Mucosa of descending colon (tissue), 3 donors: ENCODE measurements around the gene CCDC14. TPM values are rescaled to one million over a fixed set of nuclear protein-coding genes. Genes with fewer than 3 reads are reported as not detected.

Experiments used
- ATAC-seq: fragments of 200-7000 bp; cut with Tn5 transposase; one replicate; pipeline ENCODE4 v1.9.1; 2020; ENCODE audit warnings: mild to moderate bottlenecking, moderate library complexity
- DNase-seq, 3 donors: peaks; one replicate each; pipeline ENCODE4 v3.0.0-alpha.2; 2020
- H3K36me3 ChIP-seq: fragments of 200-600 bp; one replicate; pipeline ENCODE4 v1.8.0; 2021; ENCODE audit warnings: low read depth, mild to moderate bottlenecking
- H3K4me1 ChIP-seq: fragments of 200-600 bp; one replicate; pipeline ENCODE4 v1.8.0; 2021; ENCODE audit warnings: low read depth, mild to moderate bottlenecking
- H3K4me3 ChIP-seq: fragments of 200-600 bp; one replicate; pipeline ENCODE4 v1.8.0; 2021; ENCODE audit warnings: mild to moderate bottlenecking
- H3K9me3 ChIP-seq: fragments of 200-600 bp; one replicate; pipeline ENCODE4 v1.8.0; 2021; ENCODE audit warnings: mild to moderate bottlenecking
- CTCF ChIP-seq: fragments of 200-600 bp; IDR thresholded peaks from one replicate; pipeline ENCODE4 v1.8.0; 2022; ENCODE audit warnings: antibody characterized with exemption, mild to moderate bottlenecking
- intact Hi-C, 2 donors: fragments of 100-400 bp; cut with DNase I in 1 of 2; cut with micrococcal nuclease in 1 of 2; formaldehyde crosslinking; loops; one replicate each; pipeline versions ENCODE4 v1.11.0 to v1.11.1; 2022; cut with DNase I, micrococcal nuclease
- total RNA-seq, 3 donors: library from RNA; stranded (reverse); fragmentation: NEBNext Ultra II Directional in 2 of 3; extraction: Animal tissue kit (Norgen Biotek cat#: 25700) in 2 of 3; gene quantifications; one replicate each; pipeline versions ENCODE4 v1.2.1 to v1.2.4, GENCODE V29; 2021 to 2023
- donor health status: DM: no; HTN: no; CAD: no; lungs with moderate emphysema.
- donor health status: DM: no; HTN: no; CAD: no.
- donor health status: DM: no; HTN: yes; CAD: no.

CCDC14 gene
- total RNA-seq, 3 donors from 2014 or later, result 60.5 to 93.8 (median 62.8) TPM

GRCh38 chr3:123935830-123936229, 25.2 kb downstream of the CCDC14 start:
- intact Hi-C loops, result no loop called here
- H3K4me3 ChIP-seq, result no peak overlapping the region
- ATAC-seq (no peak), DNase-seq (no peak)
- TF ChIP-seq CTCF, result no peak
- no peaks in the 10 kb centered on the region for H3K4me1 ChIP-seq
- H3K36me3 ChIP-seq, result no peaks in the 10 kb centered on the region
- no peaks in the 10 kb centered on the region for H3K9me3 ChIP-seq

- DNase-seq (no peak), ATAC-seq (no peak)
- H3K36me3 ChIP-seq, result no peaks in the 10 kb centered on the region
- H3K4me1 ChIP-seq, result no peaks in the 10 kb centered on the region
- intact Hi-C loops, result no loop called here
- TF ChIP-seq CTCF, result no peak
- no peaks in the 10 kb centered on the region for H3K9me3 ChIP-seq
- no peak overlapping the region for H3K4me3 ChIP-seq
Measured at GRCh38 chr3:123934250-123934649, 26.8 kb downstream of the CCDC14 start.

GRCh38 chr3:123930445-123930844, 30.6 kb downstream of the CCDC14 start:
- ATAC-seq (no peak), DNase-seq (no peak)
- TF ChIP-seq CTCF, result no peak
- no peaks in the 10 kb centered on the region for H3K4me1 ChIP-seq
- H3K9me3 ChIP-seq, result no peaks in the 10 kb centered on the region
- H3K36me3 ChIP-seq, result no peaks in the 10 kb centered on the region
- H3K4me3 ChIP-seq, result no peak overlapping the region
- intact Hi-C loops, result no loop called here

GRCh38 chr3:123929325-123929724, 31.7 kb downstream of the CCDC14 start:
- no peaks in the 10 kb centered on the region for H3K4me1 ChIP-seq
- no peaks in the 10 kb centered on the region for H3K9me3 ChIP-seq
- intact Hi-C loops, result no loop called here
- no peaks in the 10 kb centered on the region for H3K36me3 ChIP-seq
- TF ChIP-seq CTCF, result no peak
- no peak overlapping the region for H3K4me3 ChIP-seq
- no peak for DNase-seq
- ATAC-seq, result no peak

GRCh38 chr3:123926396-123926795, 34.6 kb downstream of the CCDC14 start:
- TF ChIP-seq CTCF, result no peak
- H3K4me3 ChIP-seq, result no peak overlapping the region
- no peak for ATAC-seq

GRCh38 chr3:123920868-123921267, 40.2 kb downstream of the CCDC14 start:
- intact Hi-C loops, result no loop called here
- ATAC-seq (no peak), DNase-seq (no peak)

More at GRCh38 chr3:123926396-123926795, 34.6 kb downstream of the CCDC14 start:
- intact Hi-C loops, result no loop called here
- no peak for DNase-seq
- H3K9me3 ChIP-seq, result peaks cover 5% of the 10 kb centered on the region
- H3K4me1 ChIP-seq, result no peaks in the 10 kb centered on the region
- H3K36me3 ChIP-seq, result no peaks in the 10 kb centered on the region

More at GRCh38 chr3:123920868-123921267, 40.2 kb downstream of the CCDC14 start:
- Histone ChIP-seq H3K4me3 (no peak overlapping the region), H3K9me3 (peaks cover 18% of the 10 kb centered on the region), H3K4me1 (no peaks in the 10 kb centered on the region), H3K36me3 (no peaks in the 10 kb centered on the region)
- TF ChIP-seq CTCF, result no peak
